ENCODE data around the gene SETBP1.

SETBP1 gene

GRCh38 chr18:44950685-44951195 is 270.1 kb downstream of the SETBP1 start:
- no peak for DNase-seq

GRCh38 chr18:44951748-44952147 is 271.1 kb downstream of the SETBP1 start:
- DNase-seq, result no peak

- no peak for DNase-seq
Observed at GRCh38 chr18:44954257-44954656, 273.6 kb downstream of the SETBP1 start.

GRCh38 chr18:44955825-44956224 is 275.1 kb downstream of the SETBP1 start:
- no peak for DNase-seq

- no peak for DNase-seq
Observed at GRCh38 chr18:44957025-44957424, 276.3 kb downstream of the SETBP1 start.

- DNase-seq, result no peak
Observed at GRCh38 chr18:44957461-44957860, 276.8 kb downstream of the SETBP1 start.

GRCh38 chr18:44958040-44958439 is 277.4 kb downstream of the SETBP1 start:
- no peak for DNase-seq

- DNase-seq, result no peak
Observed at GRCh38 chr18:44958455-44958854, 277.8 kb downstream of the SETBP1 start.

- no peak for DNase-seq
Observed at GRCh38 chr18:44959013-44959412, 278.3 kb downstream of the SETBP1 start.

- DNase-seq, result no peak
Observed at GRCh38 chr18:44960580-44960979, 279.9 kb downstream of the SETBP1 start.

- no peak for DNase-seq
Observed at GRCh38 chr18:44961288-44961995, 280.8 kb downstream of the SETBP1 start.

- DNase-seq, result no peak
Observed at GRCh38 chr18:44967599-44967998, 286.9 kb downstream of the SETBP1 start.

- DNase-seq, result no peak
Observed at GRCh38 chr18:44968336-44968735, 287.6 kb downstream of the SETBP1 start.

GRCh38 chr18:44969214-44969795 is 288.6 kb downstream of the SETBP1 start:
- DNase-seq, result no peak

- DNase-seq, result no peak
Observed at GRCh38 chr18:44973282-44973681, 292.6 kb downstream of the SETBP1 start.

- DNase-seq, result no peak
Observed at GRCh38 chr18:44974174-44974573, 293.5 kb downstream of the SETBP1 start.

GRCh38 chr18:44977856-44978255 is 297.2 kb downstream of the SETBP1 start:
- DNase-seq, result no peak

- no peak for DNase-seq
Observed at GRCh38 chr18:44979748-44980147, 299.1 kb downstream of the SETBP1 start.

GRCh38 chr18:44981121-44981520 is 300.4 kb downstream of the SETBP1 start:
- no peak for DNase-seq

- no peak for DNase-seq
Observed at GRCh38 chr18:44986933-44987332, 306.2 kb downstream of the SETBP1 start.

GRCh38 chr18:44987371-44987770 is 306.7 kb downstream of the SETBP1 start:
- DNase-seq, result no peak

- DNase-seq, result no peak
Observed at GRCh38 chr18:44988821-44989587, 308.3 kb downstream of the SETBP1 start.

- DNase-seq, result no peak
Observed at GRCh38 chr18:44996261-44996660, 315.6 kb downstream of the SETBP1 start.

GRCh38 chr18:44997174-44997573 is 316.5 kb downstream of the SETBP1 start:
- no peak for DNase-seq
